Natural killer cell (primary cell): ENCODE data around the gene PKD1. TPM values are rescaled to one million over a fixed set of nuclear protein-coding genes. Genes with fewer than 3 reads are reported as not detected.
"Not testable (repeated sequence)": the region's sequence is repeated elsewhere in the genome, so short reads cannot be mapped to it uniquely, and the experiment has no call there.

ENCODE experiments used
- ATAC-seq, 3 donors: fragments of 150-1000 bp in 2 of 3; fragments of 200-7000 bp in 1 of 3; cut with Tn5 transposase; 1 replicate in 1 of 3; 2 replicates in 2 of 3; pipeline ENCODE4 v1.10.0; 2021; ENCODE audit warnings: mild to moderate bottlenecking in 2 of 3, moderate library complexity in 2 of 3
- DNase-seq, 2 donors: peaks; one replicate each; pipeline versions ENCODE4 v3.0.0 to v3.0.0-alpha.2; 2013 to 2021; ENCODE audit warnings: mixed read lengths in 1 of 2
- H3K27ac ChIP-seq: one replicate; pipeline ENCODE4 v1.5.1; 2013; ENCODE audit warnings: mild to moderate bottlenecking, low read length
- H3K27me3 ChIP-seq: one replicate; pipeline ENCODE4 v1.6.1; 2013; ENCODE audit warnings: low read length; ENCODE audit not compliant: control insufficient read depth, insufficient read depth
- H3K36me3 ChIP-seq: one replicate; pipeline ENCODE4 v1.6.1; 2013; ENCODE audit warnings: low read length; ENCODE audit not compliant: control insufficient read depth, insufficient read depth
- H3K4me1 ChIP-seq: one replicate; pipeline ENCODE4 v1.6.1; 2013; ENCODE audit warnings: low read length; ENCODE audit not compliant: control insufficient read depth, insufficient read depth
- H3K4me3 ChIP-seq: one replicate; pipeline ENCODE4 v1.5.1; 2013; ENCODE audit warnings: low read length
- H3K9me3 ChIP-seq: one replicate; pipeline ENCODE4 v1.6.1; 2013; ENCODE audit warnings: low read length; ENCODE audit not compliant: control insufficient read depth, insufficient read depth
- H3K27ac Mint-ChIP-seq, 2 donors: one replicate each; pipeline ENCODE4 v1.8.0; 2022; ENCODE audit warnings: mild to moderate bottlenecking in 2 of 2, mixed read lengths in 2 of 2, moderate library complexity in 1 of 2
- H3K27me3 Mint-ChIP-seq, 2 donors: one replicate each; pipeline ENCODE4 v1.8.0; 2022; ENCODE audit warnings: low read depth in 2 of 2, mixed read lengths in 2 of 2
- H3K36me3 Mint-ChIP-seq: one replicate; pipeline ENCODE4 v1.8.0; 2022; ENCODE audit warnings: mixed read lengths
- H3K4me1 Mint-ChIP-seq, 2 donors: one replicate each; pipeline ENCODE4 v1.8.0; 2022; ENCODE audit warnings: mixed read lengths in 2 of 2
- H3K4me3 Mint-ChIP-seq: one replicate; pipeline ENCODE4 v1.8.0; 2022; ENCODE audit warnings: mild to moderate bottlenecking, moderate library complexity, mixed read lengths
- H3K9me3 Mint-ChIP-seq, 2 donors: one replicate each; pipeline ENCODE4 v1.8.0; 2022; ENCODE audit warnings: mixed read lengths in 2 of 2
- WGBS: methylation state at CpG from one replicate; pipeline ENCODE4 v1.1.7; 2013; ENCODE audit warnings: missing lambda C conversion rate; ENCODE audit not compliant: insufficient coverage; 5-methylcytosine and 5-hydroxymethylcytosine counted together
- intact Hi-C: fragments of 100-400 bp; cut with micrococcal nuclease; formaldehyde crosslinking; loops from one replicate; pipeline ENCODE4 v1.14.2; 2022
- total RNA-seq, 4 donors: library from RNA; stranded (reverse); fragments of 120-200 nt in 1 of 4; gene quantifications; one replicate each; pipeline versions ENCODE4 v1.2.3 to v1.2.4, GENCODE V29; 2013 to 2022

PKD1 gene
- total RNA-seq, 3 donors from 2014 or later (not counting 1 experiment from before 2014, with no cell fraction given), result 87.0 to 105 (median 99.1) TPM

GRCh38 chr16:2111412-2112335, 24.0 kb downstream of the PKD1 start:
- not testable (repeated sequence) for DNase-seq, H3K4me1 Mint-ChIP-seq

DNA sequence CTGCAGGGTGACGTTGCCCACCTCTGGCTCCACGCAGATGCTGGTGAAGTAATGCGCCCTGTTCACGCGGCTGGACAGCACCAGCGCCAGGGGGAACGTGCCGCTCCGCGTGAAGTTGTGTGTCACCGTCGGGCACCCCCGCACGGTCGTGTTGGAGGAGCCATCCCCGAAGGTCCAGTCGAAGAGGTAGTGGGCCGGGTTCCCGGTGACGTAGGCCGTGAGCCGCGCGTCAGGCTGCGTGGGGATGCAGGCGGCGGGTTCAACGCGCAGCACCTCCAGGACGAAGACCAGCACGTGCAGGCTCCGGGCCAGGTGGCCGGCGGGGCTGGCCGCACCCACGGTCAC, 24.7 kb downstream of the PKD1 start:
- H3K27me3 Mint-ChIP-seq, H3K27me3 ChIP-seq, H3K9me3 ChIP-seq, intact Hi-C loops, H3K27ac ChIP-seq, H3K4me1 Mint-ChIP-seq, DNase-seq, H3K36me3 ChIP-seq, H3K9me3 Mint-ChIP-seq, H3K4me3 ChIP-seq, H3K27ac Mint-ChIP-seq, H3K4me1 ChIP-seq, H3K4me3 Mint-ChIP-seq, H3K36me3 Mint-ChIP-seq: not testable (repeated sequence)
- WGBS, result 96% methylated on average over 36 of the region's 36 CpGs
- ATAC-seq, result peak in 1 of 3 donors; percentile 21

More at GRCh38 chr16:2111412-2112335, 24.0 kb downstream of the PKD1 start:
- H3K36me3 Mint-ChIP-seq, H3K9me3 Mint-ChIP-seq, H3K4me1 ChIP-seq, H3K9me3 ChIP-seq, intact Hi-C loops, H3K4me3 ChIP-seq, H3K27ac ChIP-seq, H3K27me3 ChIP-seq, H3K4me3 Mint-ChIP-seq, H3K36me3 ChIP-seq, H3K27me3 Mint-ChIP-seq, H3K27ac Mint-ChIP-seq: not testable (repeated sequence)
- WGBS, result 97% methylated on average over 59 of the region's 65 CpGs
- peak in 1 of 3 donors; percentile 35 for ATAC-seq

DNA sequence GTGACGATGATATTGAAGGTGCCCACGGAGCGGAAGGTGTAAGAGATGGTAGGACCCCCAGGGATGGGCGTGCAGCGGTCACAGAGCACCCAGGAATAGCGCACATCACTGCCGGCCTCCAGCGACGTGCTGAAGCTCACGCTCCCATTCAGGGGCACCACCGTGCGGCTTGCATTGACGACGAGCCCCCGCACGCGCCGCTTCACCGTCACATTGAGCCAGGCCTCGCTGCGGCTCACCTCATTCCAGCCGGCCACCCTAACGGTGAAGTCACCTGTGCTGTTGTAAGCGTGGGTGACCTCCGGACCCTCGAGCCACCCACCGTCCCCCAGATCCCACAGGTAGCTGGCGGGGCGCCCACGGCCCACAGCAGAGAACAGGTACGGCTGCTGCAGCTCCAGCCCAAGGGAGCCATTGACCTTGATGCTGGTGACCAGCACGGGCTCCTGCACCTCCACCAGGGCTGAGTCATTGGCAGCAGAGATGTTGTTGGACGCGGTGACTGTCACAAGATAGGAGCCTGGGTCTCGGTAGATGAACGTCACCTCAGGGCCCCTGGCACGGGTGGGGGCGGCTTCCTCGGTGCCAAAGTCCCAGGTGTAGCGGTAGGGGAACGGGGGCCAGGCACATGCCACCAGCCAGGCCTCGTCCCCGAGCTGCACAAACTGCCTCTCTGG, 25.2 kb downstream of the PKD1 start:
- intact Hi-C loops, H3K27me3 Mint-ChIP-seq, DNase-seq, H3K27ac Mint-ChIP-seq, H3K4me3 ChIP-seq, H3K4me1 Mint-ChIP-seq, H3K9me3 ChIP-seq, H3K27me3 ChIP-seq, H3K27ac ChIP-seq, H3K36me3 ChIP-seq, H3K9me3 Mint-ChIP-seq, H3K4me1 ChIP-seq, H3K36me3 Mint-ChIP-seq, H3K4me3 Mint-ChIP-seq: not testable (repeated sequence)
- 98% methylated on average over 40 of the region's 43 CpGs for WGBS
- peak in 1 of 3 donors; percentile 13 for ATAC-seq

- H3K4me1 Mint-ChIP-seq, H3K27me3 ChIP-seq, H3K4me3 ChIP-seq, H3K4me3 Mint-ChIP-seq, intact Hi-C loops, H3K27ac Mint-ChIP-seq, H3K36me3 ChIP-seq, H3K27ac ChIP-seq, H3K27me3 Mint-ChIP-seq, DNase-seq, H3K36me3 Mint-ChIP-seq, H3K4me1 ChIP-seq, H3K9me3 ChIP-seq, H3K9me3 Mint-ChIP-seq, ATAC-seq: not testable (repeated sequence)
- WGBS, result 94% methylated on average over 21 of the region's 23 CpGs
Measured at GRCh38 chr16:2109872-2110271, 25.8 kb downstream of the PKD1 start.

GRCh38 chr16:2109271-2109580, 26.5 kb downstream of the PKD1 start:
- H3K36me3 Mint-ChIP-seq, ATAC-seq, H3K9me3 Mint-ChIP-seq, H3K4me1 ChIP-seq, intact Hi-C loops, H3K27ac ChIP-seq, H3K36me3 ChIP-seq, H3K9me3 ChIP-seq, H3K4me3 Mint-ChIP-seq, H3K27me3 Mint-ChIP-seq, DNase-seq, H3K27ac Mint-ChIP-seq, H3K27me3 ChIP-seq, H3K4me1 Mint-ChIP-seq, H3K4me3 ChIP-seq: not testable (repeated sequence)
- 93% methylated on average over 25 of the region's 25 CpGs for WGBS

DNA sequence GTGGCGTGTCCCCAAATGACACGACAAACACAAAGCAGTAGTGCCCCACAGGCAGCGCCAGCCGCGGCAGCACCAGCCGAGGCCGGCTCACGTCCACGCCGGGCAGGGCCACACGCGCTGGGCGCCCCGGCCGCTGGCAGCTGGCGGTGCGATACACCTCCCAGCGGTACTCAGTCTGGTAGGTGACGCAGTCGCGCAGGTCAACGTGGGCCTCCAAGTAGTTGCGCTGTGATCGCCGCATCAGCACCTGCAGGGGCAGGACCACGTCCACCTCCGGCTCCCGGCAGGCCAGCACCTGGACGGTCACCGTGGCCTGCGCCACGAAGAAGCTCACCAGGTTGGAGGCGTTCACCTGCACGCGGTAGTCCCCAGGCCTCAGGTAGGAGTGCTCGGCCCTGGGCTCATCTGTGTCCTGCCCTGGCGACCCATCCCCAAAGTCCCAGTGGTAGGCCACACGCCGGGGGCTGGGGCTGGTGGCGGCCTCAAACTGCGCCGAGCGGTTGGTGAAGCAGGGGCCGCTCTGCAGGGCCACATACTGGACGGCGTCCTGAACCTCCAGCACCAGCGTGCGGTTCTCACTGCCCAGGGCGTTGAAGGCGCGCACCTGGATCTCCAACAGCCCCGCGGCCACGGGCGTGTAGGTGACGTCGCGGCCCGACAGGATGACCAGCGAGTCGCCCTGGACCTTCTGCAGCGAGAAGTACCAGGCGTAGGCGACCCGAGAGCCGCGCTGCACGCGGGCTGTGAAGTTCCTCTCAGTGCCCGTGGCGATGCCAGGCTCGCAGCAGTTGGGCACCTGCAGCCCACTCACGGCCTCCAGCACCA, 27.0 kb downstream of the PKD1 start:
- peak in 1 of 3 donors; percentile 14 for ATAC-seq
- H3K4me1 ChIP-seq, H3K9me3 Mint-ChIP-seq, H3K27me3 ChIP-seq, H3K27ac Mint-ChIP-seq, H3K27me3 Mint-ChIP-seq, DNase-seq, H3K36me3 ChIP-seq, H3K9me3 ChIP-seq, intact Hi-C loops, H3K4me3 Mint-ChIP-seq, H3K27ac ChIP-seq, H3K36me3 Mint-ChIP-seq, H3K4me1 Mint-ChIP-seq, H3K4me3 ChIP-seq: not testable (repeated sequence)
- WGBS, result 97% methylated on average over 73 of the region's 73 CpGs

- H3K4me1 ChIP-seq, H3K27me3 ChIP-seq, H3K27me3 Mint-ChIP-seq, H3K36me3 Mint-ChIP-seq, intact Hi-C loops, H3K4me3 Mint-ChIP-seq, H3K9me3 Mint-ChIP-seq, H3K36me3 ChIP-seq, H3K27ac Mint-ChIP-seq, ATAC-seq, H3K4me1 Mint-ChIP-seq, H3K9me3 ChIP-seq, DNase-seq, H3K4me3 ChIP-seq, H3K27ac ChIP-seq: not testable (repeated sequence)
- 96% methylated on average over 20 of the region's 23 CpGs for WGBS
Measured at GRCh38 chr16:2107791-2108125, 27.9 kb downstream of the PKD1 start.
